ENCODE measurements around the gene OR6C75.

The OR6C75 gene

GRCh38 chr12:55372521-55372920, 9.7 kb downstream of the OR6C75 start:
- no peaks in the 10 kb centered on the region for H3K27me3 ChIP-seq (ENCODE audit: control insufficient read depth, low read length)
- H3K79me2 ChIP-seq (ENCODE audit: control insufficient read depth, low read length), result no peaks in the 10 kb centered on the region
- H3K4me1 ChIP-seq (ENCODE audit: control insufficient read depth, low read length), result no peaks in the 10 kb centered on the region
- no peak overlapping the region for H3K4me2 ChIP-seq (ENCODE audit: low read length)
- H3K36me3 ChIP-seq (ENCODE audit: control insufficient read depth, low read length), result no peaks in the 10 kb centered on the region
- H3F3A ChIP-seq (ENCODE audit: control insufficient read depth, insufficient read depth), result no peaks in the 10 kb centered on the region
- TF ChIP-seq CTCF (IDR thresholded peaks at IDR 0.05; ENCODE audit: low read depth, low read length, poor library complexity, severe bottlenecking) (no peak), EZH2phosphoT487 (IDR thresholded peaks at IDR 0.05; ENCODE audit: borderline replicate concordance, low read length) (no peak)
- no peak overlapping the region for H3K27ac ChIP-seq (ENCODE audit: low read depth, low read length)
- H4K20me1 ChIP-seq (ENCODE audit: control insufficient read depth, insufficient read depth, low read depth, low read length), result no peaks in the 10 kb centered on the region
- H3K9me3 ChIP-seq (ENCODE audit: control insufficient read depth, insufficient read depth, low read length), result no peaks in the 10 kb centered on the region
- no peak overlapping the region for H3K4me3 ChIP-seq (ENCODE audit: low read length)
- no peaks in the 10 kb centered on the region for H3K9me2 ChIP-seq (replicated peaks; ENCODE audit: control insufficient read depth, low read length)

- no peak overlapping the region for H3K27ac ChIP-seq (ENCODE audit: low read depth, low read length)
- TF ChIP-seq EZH2phosphoT487 (IDR thresholded peaks at IDR 0.05; ENCODE audit: borderline replicate concordance, low read length), result no peak
- no peak for TF ChIP-seq CTCF (IDR thresholded peaks at IDR 0.05; ENCODE audit: low read depth, low read length, poor library complexity, severe bottlenecking)
- no peaks in the 10 kb centered on the region for H4K20me1 ChIP-seq (ENCODE audit: control insufficient read depth, insufficient read depth, low read depth, low read length)
- no peaks in the 10 kb centered on the region for H3K4me1 ChIP-seq (ENCODE audit: control insufficient read depth, low read length)
- H3K27me3 ChIP-seq (ENCODE audit: control insufficient read depth, low read length), result no peaks in the 10 kb centered on the region
- no peak overlapping the region for H3K4me2 ChIP-seq (ENCODE audit: low read length)
- H3K79me2 ChIP-seq (ENCODE audit: control insufficient read depth, low read length), result no peaks in the 10 kb centered on the region
- no peaks in the 10 kb centered on the region for H3F3A ChIP-seq (ENCODE audit: control insufficient read depth, insufficient read depth)
- H3K9me2 ChIP-seq (replicated peaks; ENCODE audit: control insufficient read depth, low read length), result no peaks in the 10 kb centered on the region
- no peak overlapping the region for H3K4me3 ChIP-seq (ENCODE audit: low read length)
- no peaks in the 10 kb centered on the region for H3K9me3 ChIP-seq (ENCODE audit: control insufficient read depth, insufficient read depth, low read length)
- H3K36me3 ChIP-seq (ENCODE audit: control insufficient read depth, low read length), result no peaks in the 10 kb centered on the region
Measured at GRCh38 chr12:55385891-55386290, 23.1 kb downstream of the OR6C75 start.

- no peaks in the 10 kb centered on the region for H3K9me3 ChIP-seq (ENCODE audit: control insufficient read depth, insufficient read depth, low read length)
- no peak overlapping the region for H3K27ac ChIP-seq (ENCODE audit: low read depth, low read length)
- TF ChIP-seq CTCF (IDR thresholded peaks at IDR 0.05; ENCODE audit: low read depth, low read length, poor library complexity, severe bottlenecking) (no peak), EZH2phosphoT487 (IDR thresholded peaks at IDR 0.05; ENCODE audit: borderline replicate concordance, low read length) (no peak)
- no peaks in the 10 kb centered on the region for H3K9me2 ChIP-seq (replicated peaks; ENCODE audit: control insufficient read depth, low read length)
- no peaks in the 10 kb centered on the region for H3K27me3 ChIP-seq (ENCODE audit: control insufficient read depth, low read length)
- no peak overlapping the region for H3K4me2 ChIP-seq (ENCODE audit: low read length)
- no peaks in the 10 kb centered on the region for H3K36me3 ChIP-seq (ENCODE audit: control insufficient read depth, low read length)
- H3K4me1 ChIP-seq (ENCODE audit: control insufficient read depth, low read length), result no peaks in the 10 kb centered on the region
- H3K79me2 ChIP-seq (ENCODE audit: control insufficient read depth, low read length), result no peaks in the 10 kb centered on the region
- H3K4me3 ChIP-seq (ENCODE audit: low read length), result no peak overlapping the region
- H3F3A ChIP-seq (ENCODE audit: control insufficient read depth, insufficient read depth), result no peaks in the 10 kb centered on the region
- H4K20me1 ChIP-seq (ENCODE audit: control insufficient read depth, insufficient read depth, low read depth, low read length), result no peaks in the 10 kb centered on the region
Measured at GRCh38 chr12:55392032-55392795, 29.4 kb downstream of the OR6C75 start.

Data from DOHH2 (cell line).